ENCODE data around the gene ANO2.

The ANO2 gene

GRCh38 chr12:5927732-5928516 is 17.1 kb downstream of the ANO2 start:
- DNase-seq (ENCODE audit: low read depth): no peak
- TF ChIP-seq CTCF (conservative IDR thresholded peaks at IDR 0.05; ENCODE audit: low read depth, low read length): no peak
- H3K4me3 ChIP-seq (ENCODE audit: low read depth, low read length): no peak overlapping the region

- no peak for DNase-seq (ENCODE audit: low read depth)
- no peak for TF ChIP-seq CTCF (conservative IDR thresholded peaks at IDR 0.05; ENCODE audit: low read depth, low read length)
- no peak overlapping the region for H3K4me3 ChIP-seq (ENCODE audit: low read depth, low read length)
These were observed 19.4 kb downstream of the ANO2 start for GRCh38 chr12:5925646-5926045.

GRCh38 chr12:5924342-5924741 is 20.7 kb downstream of the ANO2 start:
- no peak for DNase-seq (ENCODE audit: low read depth)
- no peak for TF ChIP-seq CTCF (conservative IDR thresholded peaks at IDR 0.05; ENCODE audit: low read depth, low read length)
- H3K4me3 ChIP-seq (ENCODE audit: low read depth, low read length): no peak overlapping the region

- no peak overlapping the region for H3K4me3 ChIP-seq (ENCODE audit: low read depth, low read length)
- no peak for TF ChIP-seq CTCF (conservative IDR thresholded peaks at IDR 0.05; ENCODE audit: low read depth, low read length)
- DNase-seq (ENCODE audit: low read depth): no peak
These were observed 21.3 kb downstream of the ANO2 start for GRCh38 chr12:5923751-5924150.

GRCh38 chr12:5923043-5923605 is 21.9 kb downstream of the ANO2 start:
- TF ChIP-seq CTCF (conservative IDR thresholded peaks at IDR 0.05; ENCODE audit: low read depth, low read length): no peak
- DNase-seq (ENCODE audit: low read depth): no peak
- no peak overlapping the region for H3K4me3 ChIP-seq (ENCODE audit: low read depth, low read length)

GRCh38 chr12:5921966-5922899 is 22.8 kb downstream of the ANO2 start:
- TF ChIP-seq CTCF (conservative IDR thresholded peaks at IDR 0.05; ENCODE audit: low read depth, low read length): no peak

More at GRCh38 chr12:5921966-5922899, 22.8 kb downstream of the ANO2 start:
- DNase-seq (ENCODE audit: low read depth): no peak
- no peak overlapping the region for H3K4me3 ChIP-seq (ENCODE audit: low read depth, low read length)

Measured in choroid plexus epithelial cell (primary cell).